HG02852 (cell line): ENCODE measurements around the gene ASB10.

ENCODE experiments used
- ATAC-seq: cut with Tn5 transposase; IDR thresholded peaks from one replicate; pipeline ENCODE4 v1.9.1; 2021; ENCODE audit warnings: mild to moderate bottlenecking, moderate library complexity; ENCODE audit not compliant: unreplicated experiment

ASB10 gene

GRCh38 chr7:151189038-151189437 lies 2.0 kb upstream of the ASB10 start:
- ATAC-seq = no peak

DNA sequence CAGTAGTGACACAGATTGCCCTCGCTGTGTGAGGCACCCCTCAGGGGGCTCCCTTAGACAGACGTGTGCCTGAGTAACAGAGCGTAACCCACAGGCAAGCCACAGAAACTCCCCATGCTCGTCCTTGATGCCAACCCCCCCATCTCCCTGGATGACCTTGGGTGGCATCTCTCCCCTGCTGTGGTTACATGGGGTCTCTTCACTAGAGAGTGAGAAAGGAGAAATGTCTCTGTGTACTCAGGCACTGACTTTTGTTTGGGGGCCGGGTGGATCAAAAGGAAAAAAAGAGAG lies 1.1 kb upstream of the ASB10 start:
- no peak for ATAC-seq

DNA sequence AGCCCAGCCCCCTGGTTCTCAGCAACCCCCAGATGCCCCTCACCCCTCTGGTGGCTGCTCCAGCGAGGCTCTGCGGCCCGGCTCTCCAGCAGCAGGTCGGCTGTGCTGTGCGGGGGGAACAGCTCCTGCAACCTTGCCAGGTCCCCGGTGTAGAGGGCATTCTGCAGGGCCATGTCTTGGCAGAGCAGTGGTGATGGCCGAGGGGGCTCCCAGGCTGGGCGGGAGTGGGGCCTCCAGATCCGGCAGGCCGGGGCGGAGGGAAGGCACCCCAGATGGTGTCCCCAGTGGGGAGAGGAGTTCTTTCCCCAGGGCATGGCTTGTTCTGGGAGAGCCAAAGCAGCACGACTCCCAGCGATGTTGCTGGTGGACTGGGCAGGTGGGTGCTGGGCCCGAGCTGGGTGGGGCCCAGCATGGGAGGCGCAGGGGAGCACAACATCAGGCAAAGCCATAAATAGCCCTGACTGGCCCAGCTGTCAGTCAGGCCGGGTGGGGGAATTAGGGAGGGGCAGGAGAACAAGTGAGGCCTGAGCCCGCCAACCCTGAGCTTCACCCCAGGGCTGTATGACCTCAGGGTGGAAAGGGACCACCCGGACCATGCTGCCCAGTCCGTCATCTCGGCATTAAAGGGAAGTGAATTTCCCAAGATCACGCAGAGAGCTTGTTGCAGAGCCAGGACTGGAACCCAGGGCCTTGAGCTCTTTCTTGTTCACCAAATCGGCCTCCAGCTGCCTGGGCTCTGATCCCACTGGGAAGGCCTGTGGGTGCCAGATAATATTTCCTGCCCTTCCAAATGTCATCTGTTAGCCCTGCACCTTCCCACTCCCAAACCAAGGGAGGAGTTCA lies 580 bp upstream of the ASB10 start:
- no peak for ATAC-seq

GRCh38 chr7:151185762-151186639 lies 1.0 kb downstream of the ASB10 start:
- ATAC-seq = no peak

DNA sequence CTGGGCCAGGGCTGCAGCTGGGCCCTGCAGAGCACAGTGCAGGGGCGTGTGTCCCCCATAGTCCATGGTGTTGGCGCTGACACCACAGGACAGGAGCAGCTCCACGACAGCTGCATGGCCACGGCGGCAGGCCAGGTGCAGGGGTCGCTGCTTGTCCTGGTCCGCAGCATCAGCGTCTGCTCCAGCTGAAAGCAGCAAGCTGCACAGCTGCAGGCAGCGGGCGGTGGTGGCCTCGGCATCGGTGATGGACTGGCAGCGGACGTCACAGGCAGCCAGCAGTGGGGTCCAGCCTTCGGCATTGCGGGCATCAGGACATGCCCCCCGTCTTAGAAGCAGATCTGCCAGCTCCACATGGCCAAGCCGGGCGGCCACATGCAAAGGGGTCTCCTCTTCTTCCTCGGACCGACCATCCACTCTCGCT lies 6.0 kb downstream of the ASB10 start:
- no peak for ATAC-seq

DNA sequence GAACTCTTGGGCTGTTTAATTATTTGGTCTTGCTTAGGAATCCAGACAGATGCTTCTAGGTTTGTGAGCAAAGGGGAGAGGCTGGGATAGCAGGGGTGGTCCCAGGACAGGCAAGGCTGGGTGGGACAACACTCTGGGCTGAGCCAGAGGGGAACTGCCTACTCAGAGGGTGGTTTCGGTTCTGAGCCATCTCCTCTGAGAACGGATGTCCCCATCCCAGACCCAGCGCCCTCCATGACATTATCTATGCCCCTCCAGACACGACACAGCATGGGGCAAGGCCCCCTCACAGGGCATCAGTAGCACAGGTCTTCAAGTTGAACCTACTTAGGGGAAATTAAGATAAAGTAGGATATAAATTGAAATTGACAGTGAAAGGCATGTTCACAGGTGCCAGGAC lies 7.1 kb downstream of the ASB10 start:
- ATAC-seq = no peak

GRCh38 chr7:151179287-151179860 lies 7.7 kb downstream of the ASB10 start:
- ATAC-seq = no peak

GRCh38 chr7:151178831-151179230 lies 8.2 kb downstream of the ASB10 start:
- ATAC-seq = no peak

DNA sequence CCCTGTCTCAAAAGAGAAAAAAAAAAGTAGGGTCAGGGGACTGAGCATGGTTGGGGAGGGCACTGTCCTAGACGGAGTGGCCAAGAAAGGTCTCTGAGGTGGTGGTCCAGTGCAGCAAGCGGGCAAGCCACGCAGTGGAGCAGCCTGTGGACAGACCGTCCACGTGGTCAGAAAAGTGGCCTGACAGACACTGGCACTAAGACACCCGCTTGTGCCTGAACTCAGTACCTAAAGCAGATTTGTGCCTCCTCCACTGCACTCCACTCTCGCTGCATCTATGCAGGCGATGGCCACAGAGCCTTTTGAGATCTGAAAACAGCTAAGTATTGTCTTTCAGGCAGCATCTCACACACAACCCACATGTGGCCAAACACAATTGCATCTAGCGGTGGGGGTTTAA lies 8.8 kb downstream of the ASB10 start:
- no peak for ATAC-seq

DNA sequence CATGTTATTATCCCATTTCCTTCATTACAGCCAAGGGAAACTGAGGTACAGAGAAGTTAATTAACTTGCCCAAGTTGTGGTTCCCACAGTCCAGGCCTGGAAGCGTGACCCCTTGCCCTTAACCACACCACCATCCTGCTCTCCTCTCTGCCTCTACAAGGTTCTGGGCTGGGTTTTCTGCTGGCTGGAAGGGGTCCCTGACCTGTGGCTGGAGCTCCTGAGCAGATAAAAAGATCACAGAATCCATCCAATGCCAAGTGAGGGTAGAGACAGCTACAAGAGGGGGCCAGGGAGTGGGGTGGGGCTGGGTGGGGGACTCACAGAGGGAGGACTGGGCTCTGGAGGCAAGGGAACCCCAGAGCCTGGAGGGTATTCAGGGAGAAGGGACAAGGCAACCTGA lies 9.7 kb downstream of the ASB10 start:
- no peak for ATAC-seq

GRCh38 chr7:151176401-151176800 lies 10.6 kb downstream of the ASB10 start:
- ATAC-seq = no peak

DNA sequence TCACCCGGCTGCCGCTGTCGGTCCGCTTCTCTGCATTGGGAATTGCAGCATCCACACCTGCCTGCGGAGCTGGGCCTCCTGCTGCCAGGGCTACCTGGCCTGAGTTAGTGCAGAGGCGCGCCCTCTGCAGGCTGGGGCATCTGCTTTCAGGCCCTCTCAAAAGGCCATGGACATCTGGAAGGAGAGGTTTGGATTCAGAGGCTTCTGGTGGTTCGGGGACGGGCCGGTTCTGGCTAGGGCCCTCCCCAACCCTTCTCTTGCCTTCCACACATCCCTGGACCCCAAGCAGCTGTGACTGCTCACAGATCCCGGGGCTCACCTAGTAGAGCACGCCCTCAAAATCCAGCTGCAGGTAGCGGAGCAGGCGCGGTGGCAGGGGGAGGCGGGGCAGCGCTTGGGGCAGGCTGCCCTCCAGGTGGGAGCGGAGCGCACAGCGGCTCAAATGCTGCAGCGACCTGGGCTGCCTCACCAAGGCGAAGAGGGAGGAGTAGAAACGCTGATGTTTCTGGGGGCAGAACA lies 11.2 kb downstream of the ASB10 start:
- ATAC-seq = no peak

GRCh38 chr7:151175047-151175792 lies 11.8 kb downstream of the ASB10 start:
- ATAC-seq = no peak

DNA sequence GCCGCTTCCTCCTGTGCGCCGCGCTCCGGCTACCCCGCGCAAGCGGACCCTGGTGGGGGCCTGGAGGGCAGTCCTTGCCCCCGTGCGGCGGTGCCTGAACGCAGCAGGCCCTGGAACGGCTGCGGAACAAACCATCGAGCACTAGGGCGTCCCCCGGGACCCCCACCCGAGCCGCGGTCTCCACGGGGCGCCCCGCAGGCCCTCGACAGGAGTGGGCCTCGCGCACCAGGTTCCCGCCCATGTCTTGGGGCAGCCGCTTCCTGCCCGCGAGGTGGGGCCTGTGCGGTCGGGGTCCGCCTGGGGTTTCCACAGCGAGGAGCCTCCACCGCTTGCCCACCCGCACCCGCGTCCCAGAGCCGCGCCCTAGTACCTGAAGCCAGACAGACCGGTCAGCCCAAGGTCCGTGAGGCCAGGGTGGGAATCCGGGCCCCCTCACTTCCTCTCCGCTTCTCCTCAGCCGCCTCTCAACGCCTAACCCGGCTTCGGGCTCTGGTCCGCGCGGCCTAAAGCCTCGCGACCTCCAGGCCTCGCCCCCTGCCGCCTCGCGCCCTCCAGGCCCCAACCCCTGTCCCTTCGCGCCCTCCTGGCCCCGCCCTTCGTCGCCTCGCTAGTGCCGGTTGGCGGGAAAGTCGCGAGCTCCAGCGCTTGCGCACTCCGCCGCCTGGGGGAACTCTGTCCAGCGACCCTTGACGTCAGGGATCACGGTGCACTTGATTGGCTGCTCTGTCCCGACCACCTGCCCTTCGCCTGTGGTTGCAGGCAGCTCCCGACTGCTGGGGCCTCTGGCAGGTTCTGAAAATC lies 12.6 kb downstream of the ASB10 start:
- no peak for ATAC-seq

DNA sequence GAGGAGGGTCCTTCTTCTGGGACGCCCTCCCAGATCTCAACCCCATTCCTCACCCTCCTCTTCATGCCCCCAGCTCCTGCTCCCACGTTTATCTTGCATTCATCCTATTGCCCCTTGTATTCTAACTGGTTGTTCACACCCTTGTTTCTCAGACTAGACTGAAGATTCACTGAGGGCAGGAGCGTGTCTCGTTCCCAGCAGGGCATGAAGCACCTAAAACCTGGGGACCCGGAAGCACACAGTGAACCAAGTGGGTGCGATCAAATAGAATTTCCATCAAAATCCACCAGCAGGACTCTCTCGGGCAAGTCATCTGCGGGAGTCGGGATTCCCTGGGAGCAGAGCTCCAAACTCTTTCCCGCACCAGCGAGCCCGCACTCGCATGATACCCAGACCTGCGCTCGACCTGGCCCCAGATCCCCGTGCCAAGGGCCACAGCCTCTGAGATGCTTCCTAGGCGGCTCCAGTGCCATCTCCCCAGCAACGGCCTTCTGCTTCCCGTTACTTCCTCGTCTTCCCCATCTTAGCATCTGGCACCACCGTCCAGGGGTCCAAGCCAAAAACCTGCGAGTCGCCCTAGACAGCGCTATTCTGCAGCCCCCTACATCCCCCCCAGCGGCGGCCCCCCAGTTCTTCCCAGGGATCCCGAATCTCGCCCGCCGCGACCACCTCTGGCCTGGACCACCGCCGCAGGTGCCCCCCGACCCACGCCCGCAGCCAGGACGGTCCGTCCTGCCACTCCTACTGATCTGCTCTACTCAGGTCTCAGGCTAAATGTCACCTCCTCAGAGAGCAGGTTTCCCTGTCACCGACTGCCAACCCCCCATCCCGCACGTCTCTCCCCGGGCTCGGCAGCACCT lies 13.4 kb downstream of the ASB10 start:
- no peak for ATAC-seq

DNA sequence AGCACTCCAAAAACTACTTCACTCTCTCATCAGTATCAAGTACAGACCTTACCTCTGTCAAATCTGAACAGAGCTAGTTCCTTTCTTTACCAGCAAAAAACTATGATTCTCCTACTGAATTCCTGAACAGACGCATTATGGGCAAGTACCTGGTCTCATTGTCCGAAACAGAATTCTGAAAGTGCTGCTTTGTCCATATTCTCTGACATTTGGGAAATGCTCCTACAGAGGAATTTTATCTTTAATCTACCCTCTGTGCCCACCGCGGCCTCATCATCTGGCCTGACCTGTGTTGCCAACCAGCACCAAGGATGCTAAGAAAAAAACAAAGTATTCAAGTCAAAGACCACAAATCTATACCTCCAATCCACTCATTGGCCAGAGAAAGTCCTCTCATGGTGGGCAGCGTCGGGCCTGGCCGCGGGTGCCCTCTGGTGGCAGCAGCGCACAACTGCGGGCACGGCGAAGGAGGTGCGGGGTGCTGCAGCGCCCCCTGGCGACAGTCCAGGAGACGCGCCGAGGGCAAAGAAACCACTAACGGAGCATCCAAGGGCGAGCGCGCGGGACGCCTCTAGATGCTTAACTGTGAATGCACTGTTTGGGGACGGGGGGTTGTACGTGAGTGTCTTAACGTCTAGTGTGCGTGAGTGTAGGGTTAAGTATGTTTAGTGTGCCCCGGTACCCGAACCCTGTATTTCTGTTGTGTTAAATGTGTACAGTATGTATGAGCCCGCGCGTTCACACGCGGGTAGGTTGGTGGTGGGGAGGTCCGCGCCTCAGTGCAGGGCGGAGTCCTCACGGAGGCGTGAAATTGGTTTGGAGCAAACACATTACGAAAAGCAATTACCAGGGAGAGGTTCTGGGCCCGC lies 14.5 kb downstream of the ASB10 start:
- peak; percentile 68 for ATAC-seq

DNA sequence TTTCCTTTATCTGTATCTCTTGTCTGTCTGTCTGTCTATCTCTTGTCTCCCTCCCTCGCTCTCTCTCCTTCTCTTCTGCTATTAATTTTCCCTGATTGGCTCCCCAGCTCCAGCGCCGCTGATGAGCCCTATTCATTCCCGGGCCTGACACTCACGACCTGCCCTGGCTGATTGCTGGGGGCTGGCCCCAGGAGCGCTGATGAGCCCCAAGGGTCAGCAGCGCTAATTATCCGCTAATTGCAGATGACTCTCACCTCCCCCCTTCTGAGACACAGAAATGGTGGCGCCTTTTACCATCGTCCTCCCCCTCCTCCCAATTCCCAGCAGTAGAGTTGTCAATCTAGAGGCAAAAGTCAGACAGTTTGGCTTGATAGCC lies 18.3 kb downstream of the ASB10 start:
- no peak for ATAC-seq
